ENCODE results near the gene MEMO1. TPM values are rescaled to one million over a fixed set of nuclear protein-coding genes. Genes with fewer than 3 reads are reported as not detected.
"Not testable (repeated sequence)": the region's sequence is repeated elsewhere in the genome, so short reads cannot be mapped to it uniquely, and the experiment has no call there.

MEMO1 gene
- total RNA-seq: 22.7 TPM

- DNase-seq (ENCODE audit: low spot score) (peak; percentile 95), ATAC-seq (peak; percentile 75)
Observed at GRCh38 chr2:32010670-32011484, at the start of gene MEMO1. Gene MEMO1 (minus strand): TSS chr2:32011008. CDS start chr2:32010247, 761 bp downstream.

GRCh38 chr2:32060266-32060665 lies 49.5 kb upstream of the MEMO1 start:
- ATAC-seq (no peak), DNase-seq (ENCODE audit: low spot score) (no peak)

- ATAC-seq: no peak
- no peak for DNase-seq (ENCODE audit: low spot score)
Observed at GRCh38 chr2:32058130-32058529, 47.3 kb upstream of the MEMO1 start.

- not testable (repeated sequence) for DNase-seq (ENCODE audit: low spot score); ATAC-seq
Observed at GRCh38 chr2:32054583-32054982, 43.8 kb upstream of the MEMO1 start.

- no peak for ATAC-seq
- no peak for DNase-seq (ENCODE audit: low spot score)
Observed at GRCh38 chr2:32051836-32052439, 41.1 kb upstream of the MEMO1 start.

GRCh38 chr2:32043561-32043960 lies 32.8 kb upstream of the MEMO1 start:
- DNase-seq (ENCODE audit: low spot score) (no peak), ATAC-seq (no peak)

GRCh38 chr2:32039447-32040219 lies 28.8 kb upstream of the MEMO1 start, which contains the start of gene DPY30:
Gene DPY30 (minus strand): TSS chr2:32039805. CDS start chr2:32039456, 349 bp downstream.
- peak; percentile 98 for ATAC-seq
- DNase-seq (ENCODE audit: low spot score): peak; percentile 94

- ATAC-seq; DNase-seq (ENCODE audit: low spot score): not testable (repeated sequence)
Observed at GRCh38 chr2:32034198-32034887, 23.5 kb upstream of the MEMO1 start.

GRCh38 chr2:32018789-32019482 lies 8.1 kb upstream of the MEMO1 start:
- ATAC-seq; DNase-seq (ENCODE audit: low spot score): not testable (repeated sequence)

- DNase-seq (ENCODE audit: low spot score) (no peak), ATAC-seq (no peak)
Observed at GRCh38 chr2:32012872-32013271, 2.1 kb upstream of the MEMO1 start.

GRCh38 chr2:32011485-32011960 lies 715 bp upstream of the MEMO1 start:
- ATAC-seq: no peak
- no peak for DNase-seq (ENCODE audit: low spot score)

- ATAC-seq (peak; percentile 73), DNase-seq (ENCODE audit: low spot score) (peak; percentile 77)
Observed at GRCh38 chr2:32010280-32010669, 533 bp downstream of the MEMO1 start.

GRCh38 chr2:32009516-32010256 lies 1.1 kb downstream of the MEMO1 start:
- ATAC-seq (peak; percentile 25), DNase-seq (ENCODE audit: low spot score) (peak; percentile 59)

GRCh38 chr2:32008805-32009515 lies 1.8 kb downstream of the MEMO1 start:
- DNase-seq (ENCODE audit: low spot score) (no peak), ATAC-seq (no peak)

- ATAC-seq (peak; percentile 26), DNase-seq (ENCODE audit: low spot score) (no peak)
Observed at GRCh38 chr2:32007121-32007391, 3.8 kb downstream of the MEMO1 start.

- no peak for ATAC-seq
Observed at GRCh38 chr2:32005371-32005976, 5.3 kb downstream of the MEMO1 start.

GRCh38 chr2:32003791-32004190 lies 7.0 kb downstream of the MEMO1 start:
- DNase-seq (ENCODE audit: low spot score) (no peak), ATAC-seq (no peak)

More at GRCh38 chr2:32005371-32005976, 5.3 kb downstream of the MEMO1 start:
- DNase-seq (ENCODE audit: low spot score): no peak

GRCh38 chr2:32002406-32002805 lies 8.4 kb downstream of the MEMO1 start:
- ATAC-seq: no peak
- no peak for DNase-seq (ENCODE audit: low spot score)

Data from left lobe of liver (tissue), 2 donors.